Nephron progenitor cell (in vitro differentiated cells): Measurements from ENCODE around the gene MRPS22.

Experiments
- DNase-seq: peaks from one replicate; pipeline ENCODE4 v3.0.0; 2021
- H3K27ac Mint-ChIP-seq: 2 replicates; pipeline ENCODE4 v1.8.0; 2021; ENCODE audit warnings: mild to moderate bottlenecking, moderate library complexity, mixed read lengths
- H3K27me3 Mint-ChIP-seq: 2 replicates; pipeline ENCODE4 v1.8.0; 2021; ENCODE audit warnings: mild to moderate bottlenecking, low read depth, mixed read lengths; ENCODE audit not compliant: poor library complexity
- H3K36me3 Mint-ChIP-seq: 2 replicates; pipeline ENCODE4 v1.8.0; 2021; ENCODE audit warnings: low read depth, mixed read lengths
- H3K4me1 Mint-ChIP-seq: 2 replicates; pipeline ENCODE4 v1.8.0; 2021; ENCODE audit warnings: mixed read lengths
- H3K4me3 Mint-ChIP-seq: 2 replicates; pipeline ENCODE4 v1.8.0; 2021; ENCODE audit warnings: mild to moderate bottlenecking, moderate library complexity, mixed read lengths
- H3K9me3 Mint-ChIP-seq: 2 replicates; pipeline ENCODE4 v1.8.0; 2021; ENCODE audit warnings: mild to moderate bottlenecking, moderate library complexity, mixed read lengths
- TF ChIP-seq, protein P1 (sequence below): fragments of 200-600 bp; sonication (generic); IDR thresholded peaks from 2 replicates; pipeline ENCODE4 v1.5.0; 2021; ENCODE audit warnings: antibody characterized with exemption

Gene MRPS22

DNA sequence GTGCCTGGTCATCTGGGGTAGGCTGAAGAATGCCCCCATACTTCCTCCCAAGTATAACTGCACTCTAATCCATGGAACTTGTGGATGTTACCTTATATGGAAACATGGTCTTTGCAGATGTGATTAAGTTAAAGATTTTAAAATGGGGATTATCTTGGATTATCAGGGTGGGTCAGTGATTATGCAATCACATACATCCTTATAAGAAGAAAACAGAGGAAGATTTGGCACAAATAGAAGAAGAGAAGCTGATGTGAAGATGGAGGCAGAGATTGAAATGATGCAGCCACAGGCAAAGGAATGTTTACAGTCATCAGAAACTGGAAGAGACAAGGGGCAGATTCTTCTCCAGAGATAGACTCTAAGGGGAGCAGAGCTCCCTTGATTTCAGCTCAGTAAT lies 1.8 kb upstream of the MRPS22 start:
- Mint-ChIP-seq H3K27me3 (peaks cover 58% of the 10 kb centered on the region), H3K4me1 (peaks cover 5% of the 10 kb centered on the region), H3K27ac (no peak overlapping the region), H3K36me3 (peaks cover 5% of the 10 kb centered on the region), H3K4me3 (no peak overlapping the region), H3K9me3 (peaks cover 9% of the 10 kb centered on the region)
- DNase-seq = no peak
- TF ChIP-seq, protein P1, sequence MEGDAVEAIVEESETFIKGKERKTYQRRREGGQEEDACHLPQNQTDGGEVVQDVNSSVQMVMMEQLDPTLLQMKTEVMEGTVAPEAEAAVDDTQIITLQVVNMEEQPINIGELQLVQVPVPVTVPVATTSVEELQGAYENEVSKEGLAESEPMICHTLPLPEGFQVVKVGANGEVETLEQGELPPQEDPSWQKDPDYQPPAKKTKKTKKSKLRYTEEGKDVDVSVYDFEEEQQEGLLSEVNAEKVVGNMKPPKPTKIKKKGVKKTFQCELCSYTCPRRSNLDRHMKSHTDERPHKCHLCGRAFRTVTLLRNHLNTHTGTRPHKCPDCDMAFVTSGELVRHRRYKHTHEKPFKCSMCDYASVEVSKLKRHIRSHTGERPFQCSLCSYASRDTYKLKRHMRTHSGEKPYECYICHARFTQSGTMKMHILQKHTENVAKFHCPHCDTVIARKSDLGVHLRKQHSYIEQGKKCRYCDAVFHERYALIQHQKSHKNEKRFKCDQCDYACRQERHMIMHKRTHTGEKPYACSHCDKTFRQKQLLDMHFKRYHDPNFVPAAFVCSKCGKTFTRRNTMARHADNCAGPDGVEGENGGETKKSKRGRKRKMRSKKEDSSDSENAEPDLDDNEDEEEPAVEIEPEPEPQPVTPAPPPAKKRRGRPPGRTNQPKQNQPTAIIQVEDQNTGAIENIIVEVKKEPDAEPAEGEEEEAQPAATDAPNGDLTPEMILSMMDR = no peak

DNA sequence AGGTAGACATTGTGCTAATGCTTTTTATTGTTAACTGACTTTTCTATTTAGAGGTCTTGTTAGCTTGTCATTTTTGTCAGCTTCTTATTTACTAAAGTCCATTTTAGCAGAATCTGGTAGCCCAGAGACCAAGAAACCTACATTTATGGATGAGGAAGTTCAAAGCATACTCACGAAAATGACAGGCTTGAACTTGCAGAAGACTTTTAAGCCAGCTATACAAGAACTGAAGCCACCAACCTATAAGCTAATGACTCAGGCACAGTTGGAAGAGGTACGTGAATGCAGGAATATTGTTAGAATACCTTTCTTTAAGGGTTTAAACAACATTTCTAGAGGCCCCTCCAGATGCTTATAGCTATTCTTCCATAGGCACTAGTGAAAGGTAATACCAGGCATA lies 3.0 kb downstream of the MRPS22 start:
- DNase-seq = no peak
- H3K4me3 Mint-ChIP-seq = no peak overlapping the region
- TF ChIP-seq, protein P1 = no peak
- H3K27me3 Mint-ChIP-seq = peaks cover 13% of the 10 kb centered on the region
- no peak overlapping the region for H3K27ac Mint-ChIP-seq
- peaks cover 32% of the 10 kb centered on the region for H3K36me3 Mint-ChIP-seq
- H3K4me1 Mint-ChIP-seq = peaks cover 5% of the 10 kb centered on the region
- H3K9me3 Mint-ChIP-seq = peaks cover 9% of the 10 kb centered on the region

DNA sequence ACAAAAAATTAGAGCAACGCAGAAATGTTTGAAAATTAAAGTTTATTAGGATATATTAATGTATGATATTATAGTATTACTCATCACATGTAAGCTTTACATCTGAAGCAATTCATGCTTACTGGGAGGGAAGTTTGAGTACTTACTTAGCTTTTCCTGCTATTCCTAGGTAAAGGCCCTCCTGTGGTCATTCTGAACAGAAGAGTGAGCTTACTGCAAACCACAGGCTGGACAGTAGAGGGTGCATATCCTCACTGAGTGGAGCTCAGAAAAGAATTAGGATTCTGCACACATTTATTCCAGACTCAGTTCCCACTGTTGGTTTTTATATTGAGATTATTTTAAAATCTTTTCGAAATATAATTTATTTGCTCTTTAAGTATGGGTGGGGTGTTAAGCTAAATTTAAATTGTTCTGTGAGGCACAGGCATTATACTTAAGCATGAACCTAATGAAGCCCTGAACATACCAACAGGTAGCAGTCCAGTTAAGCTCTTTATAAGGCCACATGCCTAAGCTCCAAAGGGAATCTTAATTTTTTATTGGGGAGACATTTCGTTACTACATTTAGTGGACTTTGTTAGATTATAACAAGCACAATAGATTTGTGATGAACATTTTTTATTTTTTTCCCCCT lies 10.2 kb downstream of the MRPS22 start:
- Mint-ChIP-seq H3K36me3 (peaks cover 63% of the 10 kb centered on the region), H3K4me3 (no peak overlapping the region), H3K9me3 (no peaks in the 10 kb centered on the region), H3K27me3 (no peaks in the 10 kb centered on the region), H3K27ac (peak overlapping the region; percentile 83), H3K4me1 (no peaks in the 10 kb centered on the region)
- DNase-seq = no peak
- TF ChIP-seq, protein P1 = peak; percentile 47

DNA sequence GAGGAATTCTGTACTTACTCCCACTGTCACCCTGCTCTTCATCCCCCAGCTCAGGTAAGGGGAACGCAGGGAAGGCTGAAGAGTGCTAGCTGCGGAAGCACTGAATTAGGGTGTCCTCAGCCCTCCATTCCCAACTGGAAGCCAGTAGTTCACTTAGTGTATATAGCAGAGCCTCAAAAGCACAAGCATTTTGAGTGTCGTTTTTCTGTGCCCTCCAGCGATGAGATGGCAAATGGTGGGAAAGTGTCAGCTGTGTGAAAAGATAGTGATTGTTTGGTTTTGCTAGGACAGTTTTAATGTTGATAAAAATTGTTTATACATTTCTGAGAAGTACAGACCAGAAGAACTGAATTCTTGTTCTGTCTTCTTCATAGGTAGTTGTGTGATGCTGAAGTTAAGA lies 10.8 kb downstream of the MRPS22 start:
- Mint-ChIP-seq H3K9me3 (no peaks in the 10 kb centered on the region), H3K36me3 (peaks cover 64% of the 10 kb centered on the region), H3K27ac (peak overlapping the region; percentile 83), H3K27me3 (no peaks in the 10 kb centered on the region), H3K4me1 (no peaks in the 10 kb centered on the region), H3K4me3 (no peak overlapping the region)
- TF ChIP-seq, protein P1 = no peak
- no peak for DNase-seq

DNA sequence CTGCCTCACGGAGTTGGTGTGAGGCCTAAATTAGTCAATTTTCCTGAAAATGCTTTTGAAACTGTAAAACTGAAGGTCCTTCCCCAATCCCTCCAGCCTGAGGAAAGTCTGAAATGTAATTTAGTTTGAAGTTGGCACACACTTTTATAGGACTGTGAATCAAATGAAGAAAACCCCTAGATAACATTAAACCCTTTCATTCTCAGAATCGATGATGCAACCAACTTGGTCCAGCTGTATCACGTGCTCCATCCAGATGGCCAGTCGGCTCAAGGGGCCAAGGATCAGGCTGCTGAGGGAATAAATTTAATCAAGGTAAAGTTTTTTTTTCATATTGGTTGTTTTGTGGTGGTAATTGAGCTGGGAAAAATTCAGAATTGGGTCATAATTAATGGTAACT lies 11.7 kb downstream of the MRPS22 start:
- DNase-seq = no peak
- H3K27me3 Mint-ChIP-seq = no peaks in the 10 kb centered on the region
- no peak overlapping the region for H3K4me3 Mint-ChIP-seq
- H3K36me3 Mint-ChIP-seq = peaks cover 67% of the 10 kb centered on the region
- H3K4me1 Mint-ChIP-seq = no peaks in the 10 kb centered on the region
- TF ChIP-seq, protein P1 = no peak
- no peaks in the 10 kb centered on the region for H3K9me3 Mint-ChIP-seq
- no peak overlapping the region for H3K27ac Mint-ChIP-seq

DNA sequence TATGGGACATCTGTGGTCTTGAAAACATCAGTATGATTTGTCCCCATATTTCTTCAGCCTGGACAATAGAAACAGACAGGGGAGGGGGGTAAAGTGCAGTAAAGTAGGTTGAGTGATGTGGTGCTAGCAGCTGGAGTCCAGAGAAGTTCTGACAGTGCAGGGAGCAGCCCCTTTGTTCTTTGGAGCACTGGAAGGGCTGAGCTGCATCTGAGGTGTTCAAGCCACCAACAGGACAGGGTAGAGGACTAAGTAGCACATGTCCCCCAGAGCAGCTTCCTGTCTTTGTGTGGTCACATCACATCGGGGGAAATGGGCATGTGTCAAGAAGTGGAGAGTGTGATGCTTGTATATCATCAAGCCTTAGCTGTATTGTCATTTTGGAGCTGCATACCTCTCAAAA lies 12.1 kb downstream of the MRPS22 start:
- H3K27ac Mint-ChIP-seq = no peak overlapping the region
- no peak for DNase-seq
- H3K4me1 Mint-ChIP-seq = no peaks in the 10 kb centered on the region
- no peak overlapping the region for H3K4me3 Mint-ChIP-seq
- TF ChIP-seq, protein P1 = no peak
- H3K27me3 Mint-ChIP-seq = no peaks in the 10 kb centered on the region
- H3K9me3 Mint-ChIP-seq = no peaks in the 10 kb centered on the region
- peaks cover 67% of the 10 kb centered on the region for H3K36me3 Mint-ChIP-seq
